HCT116 (cell line): ENCODE measurements around the gene SSNA1. TPM values are rescaled to one million over a fixed set of nuclear protein-coding genes. Genes with fewer than 3 reads are reported as not detected.

Source experiments
- ATAC-seq: fragments of 200-7000 bp; cut with Tn5 transposase; 2 replicates; pipeline ENCODE4 v1.9.1; 2020; ENCODE audit warnings: mild to moderate bottlenecking, moderate library complexity
- BruUV-seq: library from RNA; stranded (reverse); fragments of 400-500 nt; replicated peaks from 2 replicates; lab custom pipeline; 2021; lab: Mats Ljungman, UMichigan
- CTCF ChIA-PET: fragments of 300-600 bp; sonication (Branson Sonifier 250); formaldehyde crosslinking; loops from one replicate; lab custom pipeline; 2021; ENCODE audit warnings: antibody characterized with exemption; lab: Charles Lee
- POLR2A ChIA-PET: fragments of 300-600, 350-600 bp; sonication (Branson Sonifier 250); formaldehyde crosslinking; loops from one replicate; lab custom pipeline; 2021; ENCODE audit warnings: antibody characterized with exemption; lab: Charles Lee
- RAD21 ChIA-PET, 2 experiments: fragments of 300-600 bp; sonication (Branson Sonifier 250); formaldehyde crosslinking; loops; one replicate each; lab custom pipeline; 2023; ENCODE audit warnings: low total read pairs in 2 of 2; ENCODE audit not compliant: uncharacterized antibody in 2 of 2, unreplicated experiment in 2 of 2, low non-redundant PET in 1 of 2; lab: Charles Lee
- DNase-seq: peaks from one replicate; pipeline ENCODE4 v3.0.0-alpha.2; 2010; ENCODE audit warnings: low read depth, low spot score
- H2AFZ ChIP-seq: fragments of 200-600 bp; shearing (Covaris generic), sonication (generic); 2 replicates; pipeline ENCODE4 v1.6.1; 2017; ENCODE audit warnings: low read depth, mixed run types, mixed read lengths, antibody characterized with exemption, low read length; ENCODE audit not compliant: poor library complexity, severe bottlenecking
- H3K27ac ChIP-seq: 2 replicates; pipeline ENCODE4 v1.5.1; 2012; ENCODE audit warnings: low read depth, low read length
- H3K27me3 ChIP-seq: fragments of 200-600 bp; sonication (generic); 2 replicates; pipeline ENCODE4 v1.6.1; 2016; ENCODE audit warnings: mixed run types, low read length, mixed read lengths; ENCODE audit not compliant: insufficient read depth
- H3K36me3 ChIP-seq, 2 experiments: fragments of 200-500 bp in 1 of 2; fragments of 200-600 bp in 1 of 2; sonication (Bioruptor generic) in 1 of 2; sonication (generic) in 1 of 2; 2 replicates each; pipeline versions ENCODE4 v1.5.1 to v1.6.1; 2014 to 2016; ENCODE audit warnings: low read length in 2 of 2, inconsistent platforms in 1 of 2, mixed read lengths in 1 of 2, mixed run types in 1 of 2; ENCODE audit not compliant: insufficient read depth in 2 of 2, control insufficient read depth in 1 of 2
- H3K4me1 ChIP-seq, 2 experiments: fragments of 200-600 bp in 1 of 2; sonication (generic) in 1 of 2; 2 replicates each; pipeline versions ENCODE4 v1.5.1 to v1.6.1; 2012 to 2017; ENCODE audit warnings: low read length in 2 of 2, inconsistent platforms in 1 of 2, mild to moderate bottlenecking in 1 of 2, mixed read lengths in 1 of 2, mixed run types in 1 of 2, moderate library complexity in 1 of 2; ENCODE audit not compliant: insufficient read depth in 2 of 2, control insufficient read depth in 1 of 2
- H3K4me2 ChIP-seq: fragments of 200-600 bp; sonication (generic); 2 replicates; pipeline ENCODE4 v1.6.1; 2017; ENCODE audit warnings: mixed run types, low read length, mixed read lengths
- H3K4me3 ChIP-seq, 2 experiments: fragments of 200-600 bp in 1 of 2; sonication (generic) in 1 of 2; replicated peaks in 1 of 2; 2 replicates each; pipeline ENCODE4 v1.5.1; 2011 to 2016; ENCODE audit warnings: low read length in 2 of 2, control low read depth in 1 of 2, low read depth in 1 of 2, mild to moderate bottlenecking in 1 of 2, mixed read lengths in 1 of 2, mixed run types in 1 of 2
- H3K79me2 ChIP-seq: fragments of 200-600 bp; sonication (generic); 2 replicates; pipeline ENCODE4 v1.6.1; 2017; ENCODE audit warnings: mild to moderate bottlenecking, mixed run types, low read length, moderate library complexity, mixed read lengths; ENCODE audit not compliant: insufficient read depth
- H3K9ac ChIP-seq: fragments of 200-600 bp; sonication (generic); 2 replicates; pipeline ENCODE4 v1.6.1; 2016; ENCODE audit warnings: low read length, mixed read lengths
- H3K9me2 ChIP-seq: fragments of 200-600 bp; sonication (generic), shearing (Covaris generic); 2 replicates; pipeline ENCODE4 v1.6.1; 2017; ENCODE audit warnings: mixed run types, mild to moderate bottlenecking, moderate library complexity; ENCODE audit not compliant: insufficient read depth
- H3K9me3 ChIP-seq, 2 experiments: fragments of 200-500 bp in 1 of 2; fragments of 200-600 bp in 1 of 2; sonication (Bioruptor generic) in 1 of 2; sonication (generic) in 1 of 2; 2 replicates each; pipeline ENCODE4 v1.6.1; 2014 to 2017; ENCODE audit warnings: low read length in 2 of 2, mixed read lengths in 2 of 2, inconsistent platforms in 1 of 2, low read depth in 1 of 2, mild to moderate bottlenecking in 1 of 2, mixed run types in 1 of 2, moderate library complexity in 1 of 2; ENCODE audit not compliant: control insufficient read depth in 1 of 2, insufficient read depth in 1 of 2
- H4K20me1 ChIP-seq: fragments of 200-600 bp; sonication (generic), shearing (Covaris generic); 2 replicates; pipeline ENCODE4 v1.6.1; 2017; ENCODE audit warnings: mixed run types, mild to moderate bottlenecking, moderate library complexity; ENCODE audit not compliant: insufficient read depth
- CEBPB ChIP-seq: IDR thresholded peaks from 2 replicates; pipeline ENCODE4 v1.6.1; 2012; ENCODE audit warnings: low read depth
- EGR1 ChIP-seq: IDR thresholded peaks from 2 replicates; pipeline ENCODE4 v1.6.1; 2012; ENCODE audit warnings: low read depth
- ELF1 ChIP-seq: IDR thresholded peaks from 2 replicates; pipeline ENCODE4 v1.6.1; 2012; ENCODE audit warnings: low read depth, borderline replicate concordance
- EZH2 ChIP-seq: fragments of 200-600 bp; sonication (generic); IDR thresholded peaks from 2 replicates; pipeline ENCODE4 v1.6.1; 2017; ENCODE audit warnings: antibody characterized with exemption, mixed run types
- EZH2phosphoT487 ChIP-seq: fragments of 200-600 bp; IDR thresholded peaks from 2 replicates; pipeline ENCODE4 v1.6.1; 2018; ENCODE audit warnings: antibody characterized with exemption, borderline replicate concordance
- FOSL1 ChIP-seq: IDR thresholded peaks from 2 replicates; pipeline ENCODE4 v1.6.1; 2012; ENCODE audit warnings: low read depth
- JUND ChIP-seq: IDR thresholded peaks from 2 replicates; pipeline ENCODE4 v1.6.1; 2012
- POLR2A ChIP-seq: IDR thresholded peaks from 2 replicates; pipeline ENCODE4 v1.7.0; 2011; ENCODE audit warnings: borderline replicate concordance; ENCODE audit not compliant: insufficient read depth, insufficient read length; ENCODE audit errors: extremely low read depth
- RAD21 ChIP-seq: IDR thresholded peaks from 2 replicates; pipeline ENCODE4 v1.6.1; 2012; ENCODE audit warnings: low read depth, mild to moderate bottlenecking
- intact Hi-C: fragments of 100-400 bp; cut with micrococcal nuclease; formaldehyde crosslinking; loops from 2 replicates; pipeline ENCODE4 v1.10.0; 2022
- total RNA-seq: library from RNA; stranded (reverse); gene quantifications from one replicate; pipeline ENCODE4 v1.2.1, GENCODE V29; 2021; ENCODE audit not compliant: unreplicated experiment
- TF ChIP-seq, protein P1 (sequence below): IDR thresholded peaks from 2 replicates; pipeline ENCODE4 v1.6.1; 2012; ENCODE audit warnings: low read depth
- TF ChIP-seq, protein P2 (sequence below): IDR thresholded peaks from 2 replicates; pipeline ENCODE4 v1.6.1; 2012

The SSNA1 gene
- total RNA-seq, 1 experiment from 2014 or later = 84.7 TPM

GRCh38 chr9:137170486-137171148, 17.9 kb upstream of the SSNA1 start:
- H3K36me3 ChIP-seq = no peaks in the 10 kb centered on the region
- intact Hi-C loops = no loop called here
- no peak overlapping the region for H3K9ac ChIP-seq
- RAD21 ChIA-PET = no interaction called here
- H3K79me2 ChIP-seq = no peaks in the 10 kb centered on the region
- ATAC-seq (no peak), DNase-seq (no peak)
- H3K27me3 ChIP-seq = no peaks in the 10 kb centered on the region
- peaks cover 14 to 40% of the 10 kb centered on the region in 2 experiments for H3K4me1 ChIP-seq
- no TSS peak for BruUV-seq
- no peaks in the 10 kb centered on the region for H4K20me1 ChIP-seq
- POLR2A ChIA-PET = interaction anchor here (1.2 kb wide), 1 partner anchor 9 kb away, joined by 3 read pairs; no protein-coding TSS in a partner anchor
- H3K4me2 ChIP-seq = peak overlapping the region; percentile 84
- no peaks in the 10 kb centered on the region for H3K9me3 ChIP-seq
- no peak overlapping the region for H2AFZ ChIP-seq
- no peak overlapping the region; the same call in 1 of the 2 replicates for H3K27ac ChIP-seq
- H3K9me2 ChIP-seq = no peaks in the 10 kb centered on the region
- CTCF ChIA-PET = interaction anchor here (1.9 kb wide), 1 partner anchor 57 kb away, joined by 4 read pairs; the partner anchor contains the start of gene RNF224
- H3K4me3 ChIP-seq = no peak overlapping the region
- TF ChIP-seq, protein P1, sequence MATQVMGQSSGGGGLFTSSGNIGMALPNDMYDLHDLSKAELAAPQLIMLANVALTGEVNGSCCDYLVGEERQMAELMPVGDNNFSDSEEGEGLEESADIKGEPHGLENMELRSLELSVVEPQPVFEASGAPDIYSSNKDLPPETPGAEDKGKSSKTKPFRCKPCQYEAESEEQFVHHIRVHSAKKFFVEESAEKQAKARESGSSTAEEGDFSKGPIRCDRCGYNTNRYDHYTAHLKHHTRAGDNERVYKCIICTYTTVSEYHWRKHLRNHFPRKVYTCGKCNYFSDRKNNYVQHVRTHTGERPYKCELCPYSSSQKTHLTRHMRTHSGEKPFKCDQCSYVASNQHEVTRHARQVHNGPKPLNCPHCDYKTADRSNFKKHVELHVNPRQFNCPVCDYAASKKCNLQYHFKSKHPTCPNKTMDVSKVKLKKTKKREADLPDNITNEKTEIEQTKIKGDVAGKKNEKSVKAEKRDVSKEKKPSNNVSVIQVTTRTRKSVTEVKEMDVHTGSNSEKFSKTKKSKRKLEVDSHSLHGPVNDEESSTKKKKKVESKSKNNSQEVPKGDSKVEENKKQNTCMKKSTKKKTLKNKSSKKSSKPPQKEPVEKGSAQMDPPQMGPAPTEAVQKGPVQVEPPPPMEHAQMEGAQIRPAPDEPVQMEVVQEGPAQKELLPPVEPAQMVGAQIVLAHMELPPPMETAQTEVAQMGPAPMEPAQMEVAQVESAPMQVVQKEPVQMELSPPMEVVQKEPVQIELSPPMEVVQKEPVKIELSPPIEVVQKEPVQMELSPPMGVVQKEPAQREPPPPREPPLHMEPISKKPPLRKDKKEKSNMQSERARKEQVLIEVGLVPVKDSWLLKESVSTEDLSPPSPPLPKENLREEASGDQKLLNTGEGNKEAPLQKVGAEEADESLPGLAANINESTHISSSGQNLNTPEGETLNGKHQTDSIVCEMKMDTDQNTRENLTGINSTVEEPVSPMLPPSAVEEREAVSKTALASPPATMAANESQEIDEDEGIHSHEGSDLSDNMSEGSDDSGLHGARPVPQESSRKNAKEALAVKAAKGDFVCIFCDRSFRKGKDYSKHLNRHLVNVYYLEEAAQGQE = no peak
- no peak for TF ChIP-seq CEBPB
- TF ChIP-seq EZH2 = no peak
- TF ChIP-seq EGR1 = no peak
- TF ChIP-seq RAD21 = no peak
- TF ChIP-seq EZH2phosphoT487 = no peak
- no peak for TF ChIP-seq POLR2A
- no peak for TF ChIP-seq ELF1
- TF ChIP-seq JUND = no peak
- TF ChIP-seq, protein P2, sequence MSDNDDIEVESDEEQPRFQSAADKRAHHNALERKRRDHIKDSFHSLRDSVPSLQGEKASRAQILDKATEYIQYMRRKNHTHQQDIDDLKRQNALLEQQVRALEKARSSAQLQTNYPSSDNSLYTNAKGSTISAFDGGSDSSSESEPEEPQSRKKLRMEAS = no peak
- no peak for TF ChIP-seq FOSL1
